Esophagus squamous epithelium (tissue), 5 donors: ENCODE measurements around the gene ZNF737. TPM values are rescaled to one million over a fixed set of nuclear protein-coding genes. Genes with fewer than 3 reads are reported as not detected.
"Not testable (repeated sequence)": the region's sequence is repeated elsewhere in the genome, so short reads cannot be mapped to it uniquely, and the experiment has no call there.

Experiments used
- DNase-seq: peaks from one replicate; lab custom pipeline; 2025; lab: John Stamatoyannopoulos, UW
- H3K27ac ChIP-seq, 4 donors: fragments of 200-600 bp; sonication (generic); one replicate each; pipeline ENCODE4 v1.5.1; 2016 to 2019; ENCODE audit warnings: mild to moderate bottlenecking in 1 of 4
- H3K27me3 ChIP-seq, 4 donors: fragments of 200-600 bp; sonication (generic); 1 replicate in 3 of 4; 2 replicates in 1 of 4; pipeline versions ENCODE4 v1.5.1 to v1.6.0; 2017 to 2021; ENCODE audit warnings: antibody characterized with exemption in 1 of 4
- H3K36me3 ChIP-seq, 3 donors: fragments of 200-600 bp; sonication (generic); one replicate each; pipeline ENCODE4 v1.5.1; 2016 to 2019
- H3K4me1 ChIP-seq, 3 donors: fragments of 200-600 bp; sonication (generic); one replicate each; pipeline ENCODE4 v1.5.1; 2017 to 2019
- H3K4me3 ChIP-seq, 4 donors: fragments of 200-600 bp; sonication (generic); 1 replicate in 3 of 4; 2 replicates in 1 of 4; pipeline ENCODE4 v1.5.1; 2016 to 2019; ENCODE audit warnings: mild to moderate bottlenecking in 2 of 4, moderate library complexity in 1 of 4
- H3K9me3 ChIP-seq, 3 donors: fragments of 200-600 bp; sonication (generic); one replicate each; pipeline ENCODE4 v1.5.1; 2016 to 2019
- CTCF ChIP-seq, 6 experiments: fragments of 450-650 bp in 4 of 6; fragments of 200-600 bp in 2 of 6; sonication (generic) in 2 of 6; IDR thresholded peaks; one replicate each; pipeline ENCODE4 v1.5.1; 2016 to 2019; ENCODE audit warnings: antibody characterized with exemption in 6 of 6, mild to moderate bottlenecking in 4 of 6, moderate library complexity in 4 of 6
- POLR2A ChIP-seq, 4 donors: fragments of 450-650 bp; IDR thresholded peaks; one replicate each; pipeline ENCODE4 v1.6.1; 2017; ENCODE audit warnings: antibody characterized with exemption in 4 of 4, mild to moderate bottlenecking in 4 of 4, moderate library complexity in 3 of 4
- WGBS, 2 donors: methylation state at CpG; one replicate each; pipeline ENCODE4 v1.1.5; 2018; 5-methylcytosine and 5-hydroxymethylcytosine counted together
- intact Hi-C: fragments of 100-400 bp; cut with DNase I; formaldehyde crosslinking; loops from one replicate; pipeline ENCODE4 v1.15.0; 2022
- total RNA-seq, 4 donors: library from RNA; depleted of rRNA; stranded (reverse); fragments of >200 nt; gene quantifications; one replicate each; pipeline ENCODE4 v1.1.0, GENCODE V29; 2016
- donor health status: DM: yes; HTN: yes; CAD: no.

The ZNF737 gene
- total RNA-seq, 4 donors from 2014 or later: 2.2 to 6.5 (median 3.8) TPM

GRCh38 chr19:20558571-20558970, 7.0 kb downstream of the ZNF737 start:
- DNase-seq: no peak
- peaks cover 0 to 80% (median 5%) of the 10 kb centered on the region in 3 donors for H3K36me3 ChIP-seq
- intact Hi-C loops: no loop called here
- H3K9me3 ChIP-seq: peaks cover 0 to 97% (median 41%) of the 10 kb centered on the region in 3 donors
- H3K27me3 ChIP-seq: no peaks in the 10 kb centered on the region
- no peaks in the 10 kb centered on the region for H3K4me1 ChIP-seq
- TF ChIP-seq POLR2A (IDR thresholded peaks at IDR 0.05) (no peak), CTCF (IDR thresholded peaks at IDR 0.05) (no peak)
- no peak overlapping the region for H3K27ac ChIP-seq
- no peak overlapping the region for H3K4me3 ChIP-seq

- TF ChIP-seq POLR2A (IDR thresholded peaks at IDR 0.05): no peak
- TF ChIP-seq CTCF (IDR thresholded peaks at IDR 0.05): no peak
- Histone ChIP-seq H3K27me3 (no peaks in the 10 kb centered on the region), H3K9me3 (peaks cover 0 to 97% (median 47%) of the 10 kb centered on the region in 3 donors), H3K36me3 (peaks cover 0 to 80% (median 11%) of the 10 kb centered on the region in 3 donors), H3K4me1 (no peaks in the 10 kb centered on the region), H3K4me3 (no peak overlapping the region), H3K27ac (no peak overlapping the region)
- 71% methylated on average over 4 of the region's 4 CpGs for WGBS, 2 donors
- intact Hi-C loops: no loop called here
- no peak for DNase-seq
These were observed 7.6 kb downstream of the ZNF737 start for GRCh38 chr19:20558011-20558410.

- DNase-seq, H3K4me1 ChIP-seq, H3K27ac ChIP-seq, H3K27me3 ChIP-seq, intact Hi-C loops: not testable (repeated sequence)
- Histone ChIP-seq H3K4me3 (peak overlapping the region in 1 of 4 donors; percentile 7), H3K36me3 (peaks cover 17 to 75% (median 21%) of the 10 kb centered on the region in 3 donors), H3K9me3 (peaks cover 19 to 100% (median 98%) of the 10 kb centered on the region in 3 donors)
- 89 to 90% methylated on average over 7 of the region's 7 CpGs for WGBS, 2 donors
These were observed 20.8 kb downstream of the ZNF737 start for GRCh38 chr19:20544667-20545333.

- H3K4me1 ChIP-seq, H3K4me3 ChIP-seq, H3K27me3 ChIP-seq, H3K36me3 ChIP-seq, H3K27ac ChIP-seq, DNase-seq, intact Hi-C loops: not testable (repeated sequence)
- no CpG with 5 or more reads among the region's 29 CpGs for WGBS, 2 donors
- H3K9me3 ChIP-seq: peaks cover 0 to 61% (median 10%) of the 10 kb centered on the region in 3 donors
These were observed 35.3 kb downstream of the ZNF737 start for GRCh38 chr19:20530303-20530702.

GRCh38 chr19:20513189-20513904, 52.2 kb downstream of the ZNF737 start:
- Histone ChIP-seq H3K36me3 (no peaks in the 10 kb centered on the region), H3K4me1 (no peaks in the 10 kb centered on the region), H3K27ac (no peak overlapping the region), H3K27me3 (no peaks in the 10 kb centered on the region), H3K9me3 (peaks cover 0 to 65% (median 3%) of the 10 kb centered on the region in 3 donors), H3K4me3 (no peak overlapping the region)
- intact Hi-C loops: no loop called here
- TF ChIP-seq CTCF (IDR thresholded peaks at IDR 0.05): no peak
- TF ChIP-seq POLR2A (IDR thresholded peaks at IDR 0.05): no peak
- WGBS, 2 donors: 73 to 77% methylated on average over 5 of the region's 5 CpGs
- no peak for DNase-seq

- H3K27me3 ChIP-seq: no peaks in the 10 kb centered on the region
- H3K9me3 ChIP-seq: peaks cover 0 to 68% (median 2%) of the 10 kb centered on the region in 3 donors
- intact Hi-C loops: no loop called here
- H3K4me1 ChIP-seq: no peaks in the 10 kb centered on the region
- no peak overlapping the region for H3K27ac ChIP-seq
- DNase-seq: no peak
- 20 to 33% methylated on average over 1 of the region's 1 CpG for WGBS, 2 donors
- no peak for TF ChIP-seq POLR2A (IDR thresholded peaks at IDR 0.05)
- TF ChIP-seq CTCF (IDR thresholded peaks at IDR 0.05): no peak
- no peaks in the 10 kb centered on the region for H3K36me3 ChIP-seq
- no peak overlapping the region for H3K4me3 ChIP-seq
These were observed 62.1 kb downstream of the ZNF737 start for GRCh38 chr19:20503476-20503875.
